DOHH2 (cell line): Measurements from ENCODE around the gene SP1.
"Not testable (repeated sequence)": the region's sequence is repeated elsewhere in the genome, so short reads cannot be mapped to it uniquely, and the experiment has no call there.

ENCODE experiments used
- H3F3A ChIP-seq: fragments of 200-600 bp; sonication (generic), shearing (Covaris generic); 2 replicates; pipeline ENCODE4 v1.6.0; 2016; ENCODE audit warnings: antibody characterized with exemption, mild to moderate bottlenecking; ENCODE audit not compliant: control insufficient read depth, insufficient read depth
- H3K27ac ChIP-seq: fragments of 200-600 bp; sonication (generic); 2 replicates; pipeline ENCODE4 v1.5.1; 2014; ENCODE audit warnings: low read depth, mild to moderate bottlenecking, low read length, moderate library complexity
- H3K27me3 ChIP-seq: fragments of 200-600 bp; sonication (generic); 2 replicates; pipeline ENCODE4 v1.6.1; 2014; ENCODE audit warnings: mild to moderate bottlenecking, low read length, mixed read lengths; ENCODE audit not compliant: control insufficient read depth
- H3K36me3 ChIP-seq: fragments of 200-600 bp; sonication (generic); 2 replicates; pipeline ENCODE4 v1.6.1; 2014; ENCODE audit warnings: mild to moderate bottlenecking, low read length, moderate library complexity, mixed read lengths; ENCODE audit not compliant: control insufficient read depth
- H3K4me1 ChIP-seq: fragments of 200-600 bp; sonication (generic); 2 replicates; pipeline ENCODE4 v1.6.1; 2014; ENCODE audit warnings: mild to moderate bottlenecking, low read length, mixed read lengths; ENCODE audit not compliant: control insufficient read depth
- H3K4me2 ChIP-seq: fragments of 200-600 bp; sonication (generic); 2 replicates; pipeline ENCODE4 v1.6.0; 2014; ENCODE audit warnings: mild to moderate bottlenecking, low read length, moderate library complexity
- H3K4me3 ChIP-seq: fragments of 200-600 bp; sonication (generic); 2 replicates; pipeline ENCODE4 v1.5.1; 2014; ENCODE audit warnings: mild to moderate bottlenecking, low read length, mixed read lengths
- H3K79me2 ChIP-seq: fragments of 200-600 bp; sonication (generic); 2 replicates; pipeline ENCODE4 v1.6.1; 2014; ENCODE audit warnings: mild to moderate bottlenecking, low read length, mixed read lengths; ENCODE audit not compliant: control insufficient read depth
- H3K9me2 ChIP-seq: fragments of 200-600 bp; sonication (generic); replicated peaks from 2 replicates; pipeline ENCODE4 v1.6.1; 2014; ENCODE audit warnings: mild to moderate bottlenecking, low read length, mixed read lengths; ENCODE audit not compliant: control insufficient read depth
- H3K9me3 ChIP-seq: fragments of 200-600 bp; sonication (generic); 2 replicates; pipeline ENCODE4 v1.6.1; 2014; ENCODE audit warnings: antibody characterized with exemption, low read length, mixed read lengths; ENCODE audit not compliant: control insufficient read depth, insufficient read depth
- H4K20me1 ChIP-seq: fragments of 200-600 bp; sonication (generic); 2 replicates; pipeline ENCODE4 v1.6.0; 2014; ENCODE audit warnings: low read depth, mild to moderate bottlenecking, antibody characterized with exemption, low read length, moderate library complexity; ENCODE audit not compliant: control insufficient read depth, insufficient read depth
- CTCF ChIP-seq: fragments of 200-600 bp; sonication (generic); IDR thresholded peaks from one replicate; pipeline ENCODE4 v1.5.1; 2014; ENCODE audit warnings: antibody characterized with exemption, mild to moderate bottlenecking, low read depth, low read length; ENCODE audit not compliant: poor library complexity, severe bottlenecking
- EZH2phosphoT487 ChIP-seq: fragments of 200-600 bp; sonication (generic); IDR thresholded peaks from 2 replicates; pipeline ENCODE4 v1.6.1; 2017; ENCODE audit warnings: borderline replicate concordance, mild to moderate bottlenecking, antibody characterized with exemption, low read length, moderate library complexity, mixed read lengths

Gene SP1

GRCh38 chr12:53380104-53380793 lies at the start of gene SP1:
Gene SP1, plus strand, starts transcription at chr12:53380176. Its CDS starts 116 bp downstream, at chr12:53380292.
- H3K27ac ChIP-seq: peak within 1 kb of the TSS; percentile 81
- no peaks in the 10 kb centered on the region for H3K9me3 ChIP-seq
- no peaks in the 10 kb centered on the region for H3K9me2 ChIP-seq
- H3K4me2 ChIP-seq: peak within 1 kb of the TSS; percentile 93
- no peaks in the 10 kb centered on the region for H3K27me3 ChIP-seq
- peak within 1 kb of the TSS; percentile 83 for H3K4me3 ChIP-seq
- H4K20me1 ChIP-seq: peaks cover 24% of the 10 kb centered on the region
- peaks cover 46% of the 10 kb centered on the region for H3K79me2 ChIP-seq
- H3K4me1 ChIP-seq: peaks cover 48% of the 10 kb centered on the region
- no peak for TF ChIP-seq CTCF
- TF ChIP-seq EZH2phosphoT487: no peak
- peaks cover 4% of the 10 kb centered on the region; the same call in 1 of the 2 replicates for H3F3A ChIP-seq
- H3K36me3 ChIP-seq: peaks cover 38% of the 10 kb centered on the region

GRCh38 chr12:53330671-53331070 lies 49.3 kb upstream of the SP1 start:
- no peaks in the 10 kb centered on the region for H3K9me3 ChIP-seq
- H3K4me3 ChIP-seq: no peak overlapping the region
- H3K36me3 ChIP-seq: no peaks in the 10 kb centered on the region
- peaks cover 4% of the 10 kb centered on the region; the same call in 1 of the 2 replicates for H3F3A ChIP-seq
- peaks cover 12% of the 10 kb centered on the region for H3K4me1 ChIP-seq
- no peak overlapping the region for H3K27ac ChIP-seq
- no peak overlapping the region for H3K4me2 ChIP-seq
- H4K20me1 ChIP-seq: no peaks in the 10 kb centered on the region
- TF ChIP-seq EZH2phosphoT487: no peak
- TF ChIP-seq CTCF: no peak
- H3K9me2 ChIP-seq: no peaks in the 10 kb centered on the region
- H3K27me3 ChIP-seq: peaks cover 7% of the 10 kb centered on the region; the same call in 1 of the 2 replicates
- no peaks in the 10 kb centered on the region for H3K79me2 ChIP-seq

GRCh38 chr12:53332339-53332738 lies 47.6 kb upstream of the SP1 start:
- not testable (repeated sequence) for H3K4me3 ChIP-seq, H3K79me2 ChIP-seq, H3F3A ChIP-seq, H3K27ac ChIP-seq, H3K9me3 ChIP-seq, H3K4me2 ChIP-seq, H4K20me1 ChIP-seq, H3K9me2 ChIP-seq, H3K36me3 ChIP-seq
- H3K27me3 ChIP-seq: peaks cover 20% of the 10 kb centered on the region
- H3K4me1 ChIP-seq: peaks cover 21% of the 10 kb centered on the region

GRCh38 chr12:53332744-53333143 lies 47.2 kb upstream of the SP1 start:
- H3K4me3 ChIP-seq: no peak overlapping the region
- H3K79me2 ChIP-seq: no peaks in the 10 kb centered on the region
- H3K9me2 ChIP-seq: no peaks in the 10 kb centered on the region
- peaks cover 25% of the 10 kb centered on the region for H3K4me1 ChIP-seq
- H3F3A ChIP-seq: no peaks in the 10 kb centered on the region
- peaks cover 23% of the 10 kb centered on the region for H3K27me3 ChIP-seq
- no peaks in the 10 kb centered on the region for H3K9me3 ChIP-seq
- H3K36me3 ChIP-seq: no peaks in the 10 kb centered on the region
- TF ChIP-seq CTCF: no peak
- no peak for TF ChIP-seq EZH2phosphoT487
- no peak overlapping the region for H3K4me2 ChIP-seq
- H3K27ac ChIP-seq: no peak overlapping the region
- no peaks in the 10 kb centered on the region for H4K20me1 ChIP-seq
